A549 treated with AZD9567 at 1 μM for 4 hours (cell line): ENCODE measurements around the gene DOC2A. TPM values are rescaled to one million over a fixed set of nuclear protein-coding genes. Genes with fewer than 3 reads are reported as not detected.

Source experiments
- total RNA-seq: library from RNA; stranded (reverse); fragments of 200-300 nt; extraction: Qiagen RNA extraction; gene quantifications from 5 replicates; pipeline ENCODE4 v1.2.3, GENCODE V29; 2022; ENCODE audit not compliant: insufficient read depth

Gene DOC2A
- 1.8 to 2.3 TPM (median 2.2 TPM) in 4 of 5 replicates, not detected in the other for total RNA-seq

DNA sequence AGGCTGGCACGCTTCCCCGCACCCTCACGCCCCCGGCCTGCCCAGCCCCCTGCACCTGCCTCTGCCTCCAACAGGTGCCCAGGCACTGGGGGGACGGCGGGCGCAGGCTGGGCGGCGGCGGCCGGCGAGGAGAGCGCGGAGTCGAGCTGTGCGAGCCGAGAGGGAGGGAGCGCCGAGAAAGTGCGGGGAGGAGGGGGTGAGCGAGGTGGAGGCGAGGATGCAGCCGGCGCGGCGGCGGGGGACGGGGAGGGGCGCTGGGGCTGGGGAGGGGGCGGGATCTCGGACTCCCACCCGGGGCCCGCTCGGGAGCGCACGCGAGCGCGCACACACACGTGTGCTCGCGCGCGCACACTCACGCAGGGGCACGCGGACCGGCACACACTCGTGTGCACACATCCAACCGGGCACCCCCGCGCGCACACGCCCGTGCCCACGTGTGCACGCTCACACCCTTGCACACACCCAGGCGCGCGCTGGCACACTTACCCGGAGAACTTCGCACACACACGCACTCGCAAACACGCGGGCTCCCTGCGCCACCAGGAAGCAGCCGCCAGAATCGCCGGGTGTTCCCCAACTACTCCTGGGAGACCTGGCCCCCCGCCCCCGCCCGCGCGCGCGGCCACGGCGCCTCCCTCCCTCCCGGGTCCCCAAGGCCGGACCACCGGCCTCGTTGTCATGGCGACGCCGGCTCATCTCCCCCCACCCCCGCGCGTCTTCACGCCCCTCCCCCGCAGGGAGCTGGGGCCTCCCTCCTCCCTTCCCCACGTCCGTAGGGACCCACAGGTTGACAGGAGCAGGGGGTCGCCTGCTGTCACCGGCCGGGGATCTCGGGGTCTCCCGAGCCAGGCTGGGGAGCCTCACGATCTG is at the start of gene DOC2A:
Gene DOC2A, minus strand, starts transcription at position 184 of the 870 bp plus-strand sequence. CDS start 805 bp downstream, outside the sequence.

DNA sequence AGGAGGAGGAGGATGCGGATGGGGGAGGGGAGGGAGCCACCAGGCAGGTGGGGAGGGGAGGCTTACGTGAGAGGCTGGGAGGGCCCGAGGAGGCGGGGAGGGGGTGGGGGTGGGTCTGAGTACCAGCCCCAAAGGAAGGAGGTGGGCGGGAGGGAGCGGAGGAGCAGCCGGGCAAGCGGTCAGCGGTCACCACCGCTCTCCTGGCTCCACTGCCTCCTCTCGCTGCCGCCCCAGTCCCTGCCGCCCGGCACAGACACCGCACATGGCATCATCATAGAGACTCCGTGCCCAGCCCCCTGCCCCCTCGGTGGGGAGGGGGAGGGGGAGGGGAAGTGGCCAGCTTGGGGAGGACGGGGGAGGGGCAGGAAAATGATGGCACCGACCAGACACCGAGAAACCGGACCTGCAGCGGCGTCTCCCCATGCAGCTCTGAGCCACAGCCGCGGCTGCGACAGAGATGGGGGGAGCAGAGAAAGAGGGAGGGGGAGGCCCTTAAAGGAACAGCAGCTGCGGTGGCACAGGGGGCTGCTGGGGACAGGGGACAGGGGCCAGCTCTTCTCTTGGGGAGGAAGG is 20.1 kb upstream of the DOC2A start, which contains the start of gene TLCD3B:
Gene TLCD3B, minus strand, starts transcription at position 431 of the 573 bp plus-strand sequence. CDS start 744 bp downstream, outside the sequence.

DNA sequence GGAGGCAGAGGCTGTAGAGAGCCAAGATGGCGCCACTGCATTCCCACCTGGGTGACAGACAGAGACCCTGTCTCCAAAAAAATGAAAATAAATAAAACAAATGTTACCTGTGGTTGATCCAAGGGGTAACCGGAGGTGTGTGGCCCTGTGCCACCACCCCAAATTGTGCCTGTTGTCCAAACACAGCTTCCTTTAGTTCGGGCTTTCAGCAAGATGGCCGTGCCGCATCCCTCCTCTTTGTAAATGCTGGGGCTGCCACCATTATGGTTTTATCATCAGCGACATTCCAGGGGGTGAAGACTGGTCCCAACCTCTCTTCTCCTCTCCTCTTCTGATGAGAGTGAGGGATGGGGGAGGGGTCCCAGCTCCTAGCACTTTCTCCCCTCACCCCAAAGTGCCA is 12.1 kb upstream of the DOC2A start, which contains the start of gene C16orf92:
Gene C16orf92, plus strand, starts transcription at position 312 of the 400 bp plus-strand sequence. CDS start 143 bp downstream, outside the sequence.

DNA sequence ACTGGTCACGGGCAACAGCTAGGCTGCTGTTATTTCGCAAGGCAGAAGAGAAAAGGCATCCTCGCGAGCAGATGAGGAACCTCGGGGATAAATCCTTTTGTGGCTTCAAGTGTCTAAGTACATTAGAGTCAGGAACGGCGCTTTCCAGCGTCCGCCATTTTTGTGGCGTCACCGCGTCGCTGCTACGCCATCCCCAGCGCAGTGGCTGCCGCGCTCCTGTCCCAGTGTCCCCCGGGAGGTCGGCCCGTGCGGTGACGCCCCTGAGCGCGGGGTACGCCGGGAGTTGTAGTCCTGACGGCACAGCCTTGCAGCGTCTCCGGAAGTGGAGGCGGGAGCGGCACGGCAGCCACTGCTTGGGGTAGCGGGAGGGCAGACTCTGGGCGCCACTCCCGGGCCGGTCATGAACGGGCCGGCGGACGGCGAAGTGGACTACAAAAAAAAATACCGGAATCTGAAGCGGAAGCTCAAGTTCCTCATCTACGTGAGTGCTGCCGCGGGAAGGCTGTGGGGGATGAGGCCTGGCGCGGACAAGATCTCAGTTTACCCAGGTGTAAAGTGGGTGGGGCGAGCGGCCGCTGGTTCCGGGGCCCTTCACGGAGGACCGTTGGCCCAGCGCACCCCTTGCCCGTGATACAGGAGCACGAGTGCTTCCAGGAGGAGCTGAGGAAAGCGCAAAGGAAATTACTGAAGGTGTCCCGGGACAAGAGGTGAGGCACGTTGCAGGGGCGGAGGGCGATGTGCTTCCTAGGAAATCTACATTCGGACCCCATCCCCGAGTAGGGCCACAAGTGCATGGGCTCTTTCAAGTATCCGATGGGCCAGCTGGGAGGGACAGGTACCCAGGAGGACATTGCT is 14.7 kb downstream of the DOC2A start, which contains the start of gene INO80E:
Gene INO80E, plus strand, starts transcription at position 331 of the 855 bp plus-strand sequence. Its CDS starts 70 bp downstream, at position 401.

DNA sequence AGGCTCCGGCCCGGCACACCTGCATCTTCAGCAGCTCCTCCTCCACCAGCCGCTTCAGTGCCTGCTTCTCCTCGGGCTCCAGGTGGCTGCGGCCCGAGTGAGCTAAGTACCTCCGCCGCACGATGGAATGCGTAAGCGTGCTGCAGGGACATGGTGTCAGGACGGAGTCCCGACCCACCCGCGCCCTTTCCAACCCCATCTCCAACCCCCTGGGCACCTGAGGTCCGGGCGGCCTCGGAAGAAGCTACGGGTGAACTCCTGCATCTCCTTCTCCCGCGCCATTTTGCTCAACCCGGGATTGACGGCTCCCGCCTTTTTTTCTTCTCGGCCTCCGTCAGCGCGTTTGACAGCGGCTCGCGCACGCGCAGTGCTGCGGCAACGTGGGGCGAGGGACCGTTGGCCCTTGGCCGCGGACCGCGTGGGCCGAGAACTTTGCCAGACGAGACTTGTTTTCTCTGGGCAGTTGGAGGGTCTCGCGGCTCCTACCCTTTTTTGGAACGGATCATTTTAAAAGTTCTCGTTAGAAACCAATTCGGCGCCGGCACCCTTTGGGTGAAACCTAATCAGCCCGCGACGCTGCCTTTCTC is 15.4 kb downstream of the DOC2A start, which contains the start of gene HIRIP3:
Gene HIRIP3, minus strand, starts transcription at position 294 of the 587 bp plus-strand sequence. Its CDS starts 12 bp downstream, at position 282.

DNA sequence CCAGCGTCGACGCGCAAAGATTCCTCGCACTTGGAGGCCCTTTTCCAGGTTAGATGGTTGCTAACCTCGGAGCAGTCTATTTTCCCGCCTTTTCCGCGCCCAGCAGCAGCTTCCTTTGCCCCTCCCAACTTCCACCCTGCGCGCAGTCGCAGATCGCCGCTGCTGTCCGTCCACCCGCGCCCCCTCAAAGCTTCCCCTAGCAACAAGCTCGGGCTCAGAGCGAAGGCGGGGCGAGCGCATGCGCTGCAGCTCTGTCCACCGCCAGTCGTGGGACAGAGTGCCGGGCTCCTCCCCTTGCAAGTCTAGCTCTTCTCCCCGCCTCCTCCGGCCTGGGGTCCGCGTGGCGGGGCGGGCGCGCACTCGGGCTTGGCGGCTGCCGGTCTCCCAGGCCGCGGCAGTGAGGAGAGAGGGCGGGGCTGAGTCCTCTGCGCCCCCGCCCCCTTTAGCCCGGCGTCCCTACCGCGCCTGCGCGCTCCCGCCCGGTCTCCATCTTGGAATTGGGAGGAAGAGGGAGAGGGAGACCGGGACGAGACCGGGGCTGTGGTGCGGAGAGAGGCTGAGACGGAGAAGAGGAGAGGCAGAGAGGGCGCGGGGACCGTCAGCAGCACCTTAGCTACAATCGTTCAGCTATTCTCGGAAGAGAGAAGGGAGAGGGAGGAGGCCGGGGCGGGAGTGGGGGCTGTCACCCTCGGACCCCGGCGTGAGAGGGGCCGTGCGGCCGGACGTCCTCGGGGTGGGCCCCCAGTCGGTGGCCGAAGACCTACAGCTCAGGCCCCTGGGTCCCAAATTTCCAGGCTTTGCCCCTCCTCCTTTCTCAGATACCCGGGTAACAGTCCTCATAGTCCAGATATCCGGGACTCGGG is 37.2 kb downstream of the DOC2A start, which contains the start of gene TAOK2:
Gene TAOK2, plus strand, starts transcription at position 485 of the 863 bp plus-strand sequence. CDS start 3,905 bp downstream, outside the sequence.

DNA sequence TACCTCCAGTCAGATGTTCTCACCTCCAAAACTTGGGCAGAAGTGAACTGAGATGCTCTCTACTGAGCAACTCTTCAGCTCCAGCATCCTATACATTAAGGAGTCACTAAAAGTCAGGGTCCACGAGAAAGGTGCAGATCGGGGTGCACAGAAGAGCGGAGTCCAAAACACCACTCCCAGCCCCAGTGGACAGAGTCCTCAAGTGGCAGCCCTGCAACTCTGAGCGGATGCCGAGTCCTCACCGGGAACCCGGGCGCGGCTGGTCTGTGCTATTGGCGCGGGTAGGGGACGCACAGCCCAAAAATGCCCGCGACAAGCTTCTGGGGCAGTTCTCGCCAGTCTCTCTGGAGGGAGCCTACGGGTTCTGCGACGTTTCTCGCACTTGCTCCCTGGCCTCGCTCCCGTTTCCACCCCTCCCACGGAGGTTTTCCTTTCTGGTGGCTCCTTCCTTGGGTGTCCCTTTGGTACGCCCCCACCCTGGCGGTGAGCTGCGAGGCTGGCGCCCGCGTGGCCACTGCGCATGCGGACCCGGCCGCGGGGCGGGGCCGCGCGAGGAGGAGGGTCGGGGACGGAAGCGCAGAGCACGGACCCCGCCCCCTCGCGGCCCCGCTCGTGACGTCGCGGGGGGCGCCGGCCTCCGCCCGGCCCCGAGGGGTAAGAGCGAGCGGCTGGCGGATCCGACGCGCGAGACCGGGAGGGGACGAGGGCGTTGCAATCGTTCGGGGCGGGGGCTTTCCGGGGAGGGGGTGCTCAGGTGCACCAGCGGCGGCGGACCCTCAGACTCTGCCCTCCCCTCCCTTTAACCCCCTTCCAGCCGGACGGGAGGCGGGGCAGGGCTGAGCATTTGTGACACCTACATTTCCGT is 49.1 kb downstream of the DOC2A start, which contains the start of gene TMEM219:
Gene TMEM219, plus strand, starts transcription at position 601 of the 865 bp plus-strand sequence. CDS start 1,065 bp downstream, outside the sequence.

Other genes with a start within 250 kb of the DOC2A start
- not detected in 5 replicates for gene ZG16, start 232.8 kb downstream of the DOC2A start, total RNA-seq
- gene KIF22, start 220.3 kb downstream of the DOC2A start, total RNA-seq, result 71.5 to 95.7 TPM (median 89.0 TPM) in 5 replicates
- gene MAZ, start 204.5 kb downstream of the DOC2A start, total RNA-seq, result 133 to 159 TPM (median 151 TPM) in 5 replicates
- 0.22 to 0.35 TPM (median 0.34 TPM) in 4 of 5 replicates, not detected in the other for gene PRRT2, start 198.8 kb downstream of the DOC2A start, total RNA-seq
- gene PAGR1, start 194.9 kb downstream of the DOC2A start, total RNA-seq, result 27.3 to 42.4 TPM (median 38.8 TPM) in 5 replicates
- gene MVP, start 190.6 kb downstream of the DOC2A start, total RNA-seq, result 98.8 to 137 TPM (median 127 TPM) in 5 replicates
- 57.2 to 95.0 TPM (median 91.4 TPM) in 5 replicates for gene CDIPT, start 147.8 kb downstream of the DOC2A start, total RNA-seq
- gene SEZ6L2, start 111.5 kb downstream of the DOC2A start, total RNA-seq, result 15.8 to 21.0 TPM (median 20.6 TPM) in 5 replicates
- 19.5 to 28.6 TPM (median 23.6 TPM) in 5 replicates for gene ASPHD1, start 110.5 kb downstream of the DOC2A start, total RNA-seq
- 13.2 to 21.3 TPM (median 20.2 TPM) in 5 replicates for gene KCTD13, start 84.8 kb downstream of the DOC2A start, total RNA-seq
- gene TMEM219, start 48.9 kb downstream of the DOC2A start, total RNA-seq, result 80.6 to 98.0 TPM (median 93.6 TPM) in 5 replicates
- gene TAOK2, start 37.2 kb downstream of the DOC2A start, total RNA-seq, result 23.1 to 35.4 TPM (median 34.5 TPM) in 5 replicates
- 12.8 to 15.6 TPM (median 14.2 TPM) in 5 replicates for gene HIRIP3, start 15.4 kb downstream of the DOC2A start, total RNA-seq
- gene INO80E, start 14.8 kb downstream of the DOC2A start, total RNA-seq, result 87.3 to 104 TPM (median 98.6 TPM) in 5 replicates
- gene C16orf92, start 12.2 kb upstream of the DOC2A start, total RNA-seq, result not detected in 5 replicates
- 0.25 to 0.43 TPM (median 0.38 TPM) in 4 of 5 replicates, not detected in the other for gene TLCD3B, start 20.2 kb upstream of the DOC2A start, total RNA-seq
- gene ALDOA, start 54.7 kb upstream of the DOC2A start, total RNA-seq, result 1,612 to 1,913 TPM (median 1,799 TPM) in 5 replicates
- gene PPP4C, start 65.0 kb upstream of the DOC2A start, total RNA-seq, result 138 to 146 TPM (median 142 TPM) in 5 replicates
- 0.12 to 0.32 TPM (median 0.22 TPM) in 4 of 5 replicates, not detected in the other for gene TBX6, start 80.9 kb upstream of the DOC2A start, total RNA-seq
- 6.1 to 8.0 TPM (median 7.7 TPM) in 5 replicates for gene YPEL3, start 85.2 kb upstream of the DOC2A start, total RNA-seq
- gene GDPD3, start 102.5 kb upstream of the DOC2A start, total RNA-seq, result 1.3 to 1.7 TPM (median 1.6 TPM) in 4 of 5 replicates, not detected in the other
- 26.5 to 32.3 TPM (median 32.1 TPM) in 5 replicates for gene MAPK3, start 112.2 kb upstream of the DOC2A start, total RNA-seq
- 2.6 to 4.6 TPM (median 3.1 TPM) in 5 replicates for gene CORO1A, start 172.6 kb upstream of the DOC2A start, total RNA-seq
- 104 to 219 TPM (median 200 TPM) in 5 replicates for gene BOLA2B, start 182.6 kb upstream of the DOC2A start, total RNA-seq
- gene SLX1A, start 182.8 kb upstream of the DOC2A start, total RNA-seq, result 7.2 to 29.2 TPM (median 20.1 TPM) in 5 replicates
- gene SULT1A3, start 188.2 kb upstream of the DOC2A start, total RNA-seq, result 5.6 to 28.8 TPM (median 7.8 TPM) in 5 replicates
- 2.7 to 3.0 TPM (median 2.8 TPM) in 4 of 5 replicates, not detected in the other for gene NPIPB13, start 237.5 kb upstream of the DOC2A start, total RNA-seq